ENCODE measurements around the gene CAV3.

GRCh38 chr3:8773941-8774542 lies 40.4 kb downstream of the CAV3 start:
- TF ChIP-seq, protein P1, sequence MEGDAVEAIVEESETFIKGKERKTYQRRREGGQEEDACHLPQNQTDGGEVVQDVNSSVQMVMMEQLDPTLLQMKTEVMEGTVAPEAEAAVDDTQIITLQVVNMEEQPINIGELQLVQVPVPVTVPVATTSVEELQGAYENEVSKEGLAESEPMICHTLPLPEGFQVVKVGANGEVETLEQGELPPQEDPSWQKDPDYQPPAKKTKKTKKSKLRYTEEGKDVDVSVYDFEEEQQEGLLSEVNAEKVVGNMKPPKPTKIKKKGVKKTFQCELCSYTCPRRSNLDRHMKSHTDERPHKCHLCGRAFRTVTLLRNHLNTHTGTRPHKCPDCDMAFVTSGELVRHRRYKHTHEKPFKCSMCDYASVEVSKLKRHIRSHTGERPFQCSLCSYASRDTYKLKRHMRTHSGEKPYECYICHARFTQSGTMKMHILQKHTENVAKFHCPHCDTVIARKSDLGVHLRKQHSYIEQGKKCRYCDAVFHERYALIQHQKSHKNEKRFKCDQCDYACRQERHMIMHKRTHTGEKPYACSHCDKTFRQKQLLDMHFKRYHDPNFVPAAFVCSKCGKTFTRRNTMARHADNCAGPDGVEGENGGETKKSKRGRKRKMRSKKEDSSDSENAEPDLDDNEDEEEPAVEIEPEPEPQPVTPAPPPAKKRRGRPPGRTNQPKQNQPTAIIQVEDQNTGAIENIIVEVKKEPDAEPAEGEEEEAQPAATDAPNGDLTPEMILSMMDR (IDR thresholded peaks at IDR 0.05), result no peak
- TF ChIP-seq POLR2A (IDR thresholded peaks at IDR 0.05), result no peak

All from lower leg skin (tissue), 3 donors.